Breast epithelium (tissue), 3 donors: ENCODE results near the gene MBD4. TPM values are rescaled to one million over a fixed set of nuclear protein-coding genes. Genes with fewer than 3 reads are reported as not detected.

Experiments used
- total RNA-seq, 3 donors: library from RNA; depleted of rRNA; stranded (reverse); fragments of >200 nt; gene quantifications; one replicate each; pipeline ENCODE4 v1.1.0, GENCODE V29; 2016

Gene MBD4
- total RNA-seq, 3 donors from 2014 or later: 29.8 to 41.6 (median 37.7) TPM

Other genes with a start within 250 kb of the MBD4 start
- gene COPG1, start 190.3 kb downstream of the MBD4 start, total RNA-seq: 100 to 1,000 TPM in 2 of 3 donors, 10 to 100 TPM in 1; 82.6 to 121 (median 102) TPM
- 10 to 100 TPM; 32.3 to 40.5 (median 32.8) TPM for gene HMCES, start 161.1 kb downstream of the MBD4 start, total RNA-seq
- 1 to 10 TPM in 2 of 3 donors, under 1 TPM in 1; 0.32 to 1.3 (median 1.0) TPM for gene EFCAB12, start 11.3 kb downstream of the MBD4 start, total RNA-seq
- 10 to 100 TPM; 43.2 to 60.6 (median 45.8) TPM for gene IFT122, start 276 bp upstream of the MBD4 start, total RNA-seq
- under 1 TPM in 1 of 3 donors, not detected in 2; 0.15 TPM for gene RHO, start 88.7 kb upstream of the MBD4 start, total RNA-seq
- not detected for gene H1-8, start 103.2 kb upstream of the MBD4 start, total RNA-seq
- 100 to 1,000 TPM in 2 of 3 donors, 10 to 100 TPM in 1; 53.6 to 187 (median 118) TPM for gene PLXND1, start 166.7 kb upstream of the MBD4 start, total RNA-seq